DOHH2 (cell line): ENCODE results near the gene STT3A.

Source experiments
- CTCF ChIP-seq: fragments of 200-600 bp; sonication (generic); IDR thresholded peaks from one replicate; pipeline ENCODE4 v1.5.1; 2014; ENCODE audit warnings: antibody characterized with exemption, mild to moderate bottlenecking, low read depth, low read length; ENCODE audit not compliant: poor library complexity, severe bottlenecking
- EZH2phosphoT487 ChIP-seq: fragments of 200-600 bp; sonication (generic); IDR thresholded peaks from 2 replicates; pipeline ENCODE4 v1.6.1; 2017; ENCODE audit warnings: borderline replicate concordance, mild to moderate bottlenecking, antibody characterized with exemption, low read length, moderate library complexity, mixed read lengths

GRCh38 chr11:125551835-125552342 lies 40.8 kb upstream of the STT3A start:
- TF ChIP-seq CTCF, result no peak
- no peak for TF ChIP-seq EZH2phosphoT487
